GM12873 (cell line): Measurements from ENCODE around the gene S100A14.

Source experiments
- CTCF ChIP-seq: IDR thresholded peaks from 2 replicates; pipeline ENCODE4 v1.5.1; 2012; ENCODE audit warnings: low read depth, mild to moderate bottlenecking, moderate library complexity, low read length, control low read depth; ENCODE audit not compliant: insufficient read depth; ENCODE audit errors: missing control alignments

S100A14 gene

GRCh38 chr1:153565529-153566374, 50.4 kb downstream of the S100A14 start, which contains the start of gene S100A2:
TSS of gene S100A2 (minus strand) at chr1:153565844. CDS start at chr1:153563877, 1,967 bp downstream.
- TF ChIP-seq CTCF = no peak
